CD8-positive, alpha-beta memory T cell (primary cell): ENCODE data around the gene STARD7. TPM values are rescaled to one million over a fixed set of nuclear protein-coding genes. Genes with fewer than 3 reads are reported as not detected.

Experiments
- CTCF ChIA-PET: fragments of 350-600 bp; sonication (Branson Sonifier 250); formaldehyde crosslinking; loops from one replicate; lab custom pipeline; 2021; ENCODE audit warnings: antibody characterized with exemption; lab: Charles Lee
- POLR2A ChIA-PET: fragments of 350-600 bp; sonication (Branson Sonifier 250); formaldehyde crosslinking; loops from one replicate; lab custom pipeline; 2021; ENCODE audit warnings: antibody characterized with exemption; lab: Charles Lee
- DNase-seq, 5 donors: peaks; one replicate each; pipeline versions ENCODE4 v3.0.0 to v3.0.0-alpha.2; 2020 to 2022; ENCODE audit warnings: mixed read lengths in 1 of 5
- H3K27ac ChIP-seq: one replicate; pipeline ENCODE4 v1.7.0; 2013; ENCODE audit warnings: low read depth, mild to moderate bottlenecking, low read length, moderate library complexity
- H3K27me3 ChIP-seq: 2 replicates; pipeline ENCODE4 v1.7.0; 2013; ENCODE audit warnings: low read length, mild to moderate bottlenecking; ENCODE audit not compliant: insufficient read depth, poor library complexity, severe bottlenecking
- H3K36me3 ChIP-seq: 2 replicates; pipeline ENCODE4 v1.7.0; 2013; ENCODE audit warnings: mild to moderate bottlenecking, low read length, moderate library complexity; ENCODE audit not compliant: insufficient read depth
- H3K4me1 ChIP-seq: 2 replicates; pipeline ENCODE4 v1.7.0; 2013; ENCODE audit warnings: mild to moderate bottlenecking, low read length, moderate library complexity; ENCODE audit not compliant: insufficient read depth
- H3K4me3 ChIP-seq: 2 replicates; pipeline ENCODE4 v1.7.0; 2013; ENCODE audit warnings: mild to moderate bottlenecking, low read length
- H3K9me3 ChIP-seq: 2 replicates; pipeline ENCODE4 v1.7.0; 2013; ENCODE audit warnings: mild to moderate bottlenecking, low read length
- H3K27ac Mint-ChIP-seq, 8 donors: one replicate each; pipeline ENCODE4 v1.8.0; 2020 to 2021; ENCODE audit warnings: mixed read lengths in 8 of 8, mild to moderate bottlenecking in 6 of 8, inconsistent platforms in 3 of 8, moderate library complexity in 3 of 8
- H3K27me3 Mint-ChIP-seq, 2 donors: one replicate each; pipeline ENCODE4 v1.8.0; 2020 to 2021; ENCODE audit warnings: mixed read lengths in 2 of 2, mild to moderate bottlenecking in 1 of 2, moderate library complexity in 1 of 2
- H3K36me3 Mint-ChIP-seq, 3 donors: one replicate each; pipeline ENCODE4 v1.8.0; 2020 to 2021; ENCODE audit warnings: mixed read lengths in 3 of 3, inconsistent platforms in 1 of 3, mild to moderate bottlenecking in 1 of 3
- H3K4me1 Mint-ChIP-seq, 3 donors: one replicate each; pipeline ENCODE4 v1.8.0; 2020 to 2021; ENCODE audit warnings: mixed read lengths in 3 of 3, inconsistent platforms in 1 of 3, mild to moderate bottlenecking in 1 of 3
- H3K4me3 Mint-ChIP-seq, 7 donors: one replicate each; pipeline ENCODE4 v1.8.0; 2020 to 2021; ENCODE audit warnings: mixed read lengths in 7 of 7, mild to moderate bottlenecking in 6 of 7, moderate library complexity in 4 of 7, inconsistent platforms in 2 of 7
- H3K9me3 Mint-ChIP-seq, 5 donors: one replicate each; pipeline ENCODE4 v1.8.0; 2020 to 2022; ENCODE audit warnings: mixed read lengths in 5 of 5, mild to moderate bottlenecking in 3 of 5, moderate library complexity in 2 of 5, inconsistent platforms in 1 of 5
- polyA plus RNA-seq: library from polyadenylated mRNA; unstranded; fragments of 300-500 nt; fragmentation: Illumina TruSeq; gene quantifications from one replicate; pipeline ENCODE4 v1.2.3, GENCODE V29; 2021
- total RNA-seq, 2 experiments: library from RNA; stranded (reverse); gene quantifications; one replicate each; pipeline ENCODE4 v1.2.3, GENCODE V29; 2021

Gene STARD7
- total and polyA plus RNA-seq, 3 experiments from 2014 or later = 147 to 256 (median 255) TPM

GRCh38 chr2:96213379-96213778, 4.8 kb upstream of the STARD7 start:
- Mint-ChIP-seq H3K27ac (no peak overlapping the region), H3K4me1 (peaks cover 8 to 11% (median 10%) of the 10 kb centered on the region in 3 donors), H3K4me3 (no peak overlapping the region), H3K9me3 (no peaks in the 10 kb centered on the region), H3K27me3 (no peaks in the 10 kb centered on the region), H3K36me3 (peaks cover 0 to 2% (median 0%) of the 10 kb centered on the region in 3 donors)
- no peak for DNase-seq
- H3K27ac ChIP-seq = no peak overlapping the region
- ChIA-PET POLR2A (no interaction called here), CTCF (no interaction called here)
- no peak overlapping the region for H3K4me3 ChIP-seq
- no peaks in the 10 kb centered on the region for H3K27me3 ChIP-seq
- H3K9me3 ChIP-seq = no peaks in the 10 kb centered on the region
- H3K36me3 ChIP-seq = no peaks in the 10 kb centered on the region
- H3K4me1 ChIP-seq = peaks cover 12% of the 10 kb centered on the region

GRCh38 chr2:96212339-96212738, 3.7 kb upstream of the STARD7 start:
- Histone ChIP-seq H3K36me3 (no peaks in the 10 kb centered on the region), H3K27me3 (no peaks in the 10 kb centered on the region), H3K9me3 (no peaks in the 10 kb centered on the region), H3K27ac (no peak overlapping the region), H3K4me1 (peaks cover 18% of the 10 kb centered on the region), H3K4me3 (no peak overlapping the region)
- no peak overlapping the region for H3K27ac Mint-ChIP-seq
- H3K9me3 Mint-ChIP-seq = no peaks in the 10 kb centered on the region
- ChIA-PET POLR2A (no interaction called here), CTCF (no interaction called here)
- H3K36me3 Mint-ChIP-seq = peaks cover 0 to 5% (median 2%) of the 10 kb centered on the region in 3 donors
- H3K4me3 Mint-ChIP-seq = peak overlapping the region in 1 of 7 donors; percentile 32
- no peaks in the 10 kb centered on the region for H3K27me3 Mint-ChIP-seq
- peaks cover 14 to 16% (median 15%) of the 10 kb centered on the region in 3 donors for H3K4me1 Mint-ChIP-seq
- no peak for DNase-seq

GRCh38 chr2:96209729-96210085, 1.1 kb upstream of the STARD7 start:
- DNase-seq = no peak
- Histone ChIP-seq H3K4me3 (peak overlapping the region; percentile 96), H3K27ac (peak overlapping the region; percentile 66), H3K36me3 (peaks cover 3% of the 10 kb centered on the region), H3K27me3 (no peaks in the 10 kb centered on the region), H3K4me1 (peaks cover 44% of the 10 kb centered on the region), H3K9me3 (no peaks in the 10 kb centered on the region)
- peak overlapping the region in 6 of 8 donors; percentile 42 to 97 (median 88) for H3K27ac Mint-ChIP-seq
- H3K4me1 Mint-ChIP-seq = peaks cover 37 to 41% (median 40%) of the 10 kb centered on the region in 3 donors
- POLR2A ChIA-PET = interaction anchor here (0.5 to 2.2 kb wide), 2 partner anchors 39 to 57 kb away, joined by 8 to 9 read pairs; no protein-coding TSS in a partner anchor
- H3K4me3 Mint-ChIP-seq = peak overlapping the region; percentile 83 to 97 (median 91)
- no peaks in the 10 kb centered on the region for H3K9me3 Mint-ChIP-seq
- no peaks in the 10 kb centered on the region for H3K27me3 Mint-ChIP-seq
- CTCF ChIA-PET = interaction anchor here (2.0 kb wide), 1 partner anchor 30 kb away, joined by 5 read pairs; no protein-coding TSS in a partner anchor
- H3K36me3 Mint-ChIP-seq = peaks cover 0 to 15% (median 0%) of the 10 kb centered on the region in 3 donors

GRCh38 chr2:96209011-96209728, 543 bp upstream of the STARD7 start:
- no peaks in the 10 kb centered on the region for H3K9me3 Mint-ChIP-seq
- peaks cover 49% of the 10 kb centered on the region for H3K4me1 ChIP-seq
- POLR2A ChIA-PET = interaction anchor here (0.5 to 2.2 kb wide), 8 partner anchors 16 to 330 kb away, joined by 3 to 15 read pairs (median 4); partner anchors contain the start of gene ARID5A

GRCh38 chr2:96207774-96208142, 869 bp downstream of the STARD7 start:
- Histone ChIP-seq H3K27me3 (no peaks in the 10 kb centered on the region), H3K4me3 (peak overlapping the region; percentile 96), H3K9me3 (no peaks in the 10 kb centered on the region), H3K4me1 (peaks cover 60% of the 10 kb centered on the region), H3K27ac (peak overlapping the region; percentile 82), H3K36me3 (peaks cover 3% of the 10 kb centered on the region)
- Mint-ChIP-seq H3K36me3 (peaks cover 0 to 19% (median 0%) of the 10 kb centered on the region in 3 donors), H3K9me3 (no peaks in the 10 kb centered on the region), H3K27me3 (no peaks in the 10 kb centered on the region), H3K4me3 (peak overlapping the region; percentile 90 to 97 (median 92)), H3K4me1 (peaks cover 57 to 61% (median 60%) of the 10 kb centered on the region in 3 donors), H3K27ac (peak overlapping the region; percentile 87 to 97 (median 93))
- ChIA-PET POLR2A (interaction anchor here (0.5 to 2.2 kb wide), 10 partner anchors 34 to 558 kb away, joined by 3 to 15 read pairs (median 4); partner anchors contain the start of genes ARID5A and ASTL), CTCF (interaction anchor here (1.2 to 2.0 kb wide), 7 partner anchors 32 to 215 kb away, joined by 3 to 6 read pairs (median 5); partner anchors contain the start of gene CIAO1)
- DNase-seq = no peak

More at GRCh38 chr2:96209011-96209728, 543 bp upstream of the STARD7 start:
- Histone ChIP-seq H3K27ac (peak overlapping the region; percentile 66), H3K27me3 (no peaks in the 10 kb centered on the region), H3K36me3 (peaks cover 3% of the 10 kb centered on the region), H3K9me3 (no peaks in the 10 kb centered on the region), H3K4me3 (peak overlapping the region; percentile 96)
- no peak for DNase-seq
- CTCF ChIA-PET = interaction anchor here (1.0 to 2.0 kb wide), 5 partner anchors 16 to 70 kb away, joined by 3 to 5 read pairs (median 5); partner anchors contain the start of gene CIAO1
- no peaks in the 10 kb centered on the region for H3K27me3 Mint-ChIP-seq
- peaks cover 43 to 47% (median 46%) of the 10 kb centered on the region in 3 donors for H3K4me1 Mint-ChIP-seq
- peak overlapping the region; percentile 65 to 97 (median 88) for H3K27ac Mint-ChIP-seq
- peak overlapping the region; percentile 83 to 97 (median 91) for H3K4me3 Mint-ChIP-seq
- peaks cover 0 to 15% (median 0%) of the 10 kb centered on the region in 3 donors for H3K36me3 Mint-ChIP-seq

GRCh38 chr2:96207073-96207773, 1.4 kb downstream of the STARD7 start:
- Histone ChIP-seq H3K27me3 (no peaks in the 10 kb centered on the region), H3K27ac (peak overlapping the region; percentile 82), H3K4me1 (peaks cover 66% of the 10 kb centered on the region), H3K9me3 (no peaks in the 10 kb centered on the region), H3K36me3 (peaks cover 3% of the 10 kb centered on the region), H3K4me3 (peak overlapping the region; percentile 96)
- Mint-ChIP-seq H3K27ac (peak overlapping the region; percentile 87 to 97 (median 93)), H3K4me1 (peaks cover 61 to 66% (median 65%) of the 10 kb centered on the region in 3 donors), H3K4me3 (peak overlapping the region; percentile 90 to 97 (median 92)), H3K9me3 (no peaks in the 10 kb centered on the region), H3K27me3 (no peaks in the 10 kb centered on the region), H3K36me3 (peaks cover 0 to 19% (median 0%) of the 10 kb centered on the region in 3 donors)
- POLR2A ChIA-PET = interaction anchor here (0.7 to 2.2 kb wide), 4 partner anchors 35 to 92 kb away, joined by 3 to 15 read pairs (median 12); partner anchors contain the start of gene ASTL
- CTCF ChIA-PET = interaction anchor here (1.6 to 1.7 kb wide), 2 partner anchors 60 to 68 kb away, joined by 5 read pairs; partner anchors contain the start of gene CIAO1
- DNase-seq = no peak

- H3K27ac Mint-ChIP-seq = peak overlapping the region; percentile 80 to 97 (median 92)
- Histone ChIP-seq H3K27ac (peak overlapping the region; percentile 1), H3K4me1 (peaks cover 75% of the 10 kb centered on the region), H3K9me3 (no peaks in the 10 kb centered on the region), H3K27me3 (no peaks in the 10 kb centered on the region), H3K36me3 (peaks cover 3% of the 10 kb centered on the region), H3K4me3 (peak overlapping the region; percentile 23)
- CTCF ChIA-PET = interaction anchor here (1.9 kb wide), 1 partner anchor 31 kb away, joined by 6 read pairs; no protein-coding TSS in a partner anchor
- no peak for DNase-seq
- H3K36me3 Mint-ChIP-seq = peaks cover 0 to 19% (median 0%) of the 10 kb centered on the region in 3 donors
- H3K27me3 Mint-ChIP-seq = no peaks in the 10 kb centered on the region
- POLR2A ChIA-PET = interaction anchor here (0.7 to 1.2 kb wide), 2 partner anchors 59 to 69 kb away, joined by 3 to 5 read pairs; no protein-coding TSS in a partner anchor
- no peaks in the 10 kb centered on the region for H3K9me3 Mint-ChIP-seq
- peak overlapping the region; percentile 73 to 94 (median 85) for H3K4me3 Mint-ChIP-seq
- H3K4me1 Mint-ChIP-seq = peaks cover 68 to 78% (median 75%) of the 10 kb centered on the region in 3 donors
Measured at GRCh38 chr2:96205888-96206287, 2.7 kb downstream of the STARD7 start.
